ENCODE data around the gene LHPP. TPM values are rescaled to one million over a fixed set of nuclear protein-coding genes. Genes with fewer than 3 reads are reported as not detected.
A peak's percentile ranks its signal among the peaks of the same experiment; 100 is the strongest.

LHPP gene
- total RNA-seq, 1 donor from 2014 or later = 15.3 TPM

GRCh38 chr10:124595143-124595883, 133.7 kb downstream of the LHPP start:
- Mint-ChIP-seq H3K4me1 (ENCODE audit: low read depth) (no peaks in the 10 kb centered on the region), H3K9me3 (ENCODE audit: low read depth) (peaks cover 6% of the 10 kb centered on the region), H3K27ac (ENCODE audit: unreplicated experiment) (no peak overlapping the region), H3K4me3 (ENCODE audit: unreplicated experiment) (no peak overlapping the region), H3K36me3 (ENCODE audit: low read depth) (peaks cover 1% of the 10 kb centered on the region), H3K27me3 (ENCODE audit: low read depth) (no peaks in the 10 kb centered on the region)
- TF ChIP-seq CTCF (IDR thresholded peaks at IDR 0.05) = no peak
- DNase-seq (ENCODE audit: low spot score) = peak; percentile 63

DNA sequence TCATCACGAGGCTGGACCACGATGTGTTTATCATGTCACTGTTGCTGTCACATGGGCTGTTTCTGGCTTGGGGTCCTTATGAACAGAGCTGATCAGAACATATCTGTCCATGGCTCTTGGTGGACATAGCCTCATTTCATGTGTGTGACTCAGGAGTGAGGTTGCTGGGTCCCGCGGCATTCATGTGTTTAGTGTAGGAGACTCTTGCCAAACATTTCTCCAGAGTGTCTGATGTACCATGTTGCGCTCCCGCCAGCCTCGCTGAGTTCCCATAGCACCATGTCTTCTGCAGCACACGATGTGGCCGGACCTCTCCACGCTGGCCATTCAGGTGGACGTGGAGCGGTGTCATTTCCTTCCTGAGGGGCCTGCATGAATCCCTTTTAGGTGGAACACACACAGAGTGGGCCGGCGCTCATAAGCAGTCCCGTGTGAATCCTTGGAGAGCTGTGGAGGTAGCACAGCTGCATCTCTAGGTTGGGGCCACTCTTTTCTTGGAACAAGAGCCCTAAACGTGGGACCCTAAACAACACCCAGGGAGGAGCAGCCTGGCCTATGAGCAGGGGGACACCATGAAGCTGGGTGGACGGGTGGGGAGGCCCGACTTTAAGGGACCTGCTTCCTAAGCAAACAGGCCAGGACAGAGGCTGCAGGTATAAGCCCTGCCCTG, 134.6 kb downstream of the LHPP start:
- DNase-seq (ENCODE audit: low spot score) = peak; percentile 64
- H3K27me3 Mint-ChIP-seq (ENCODE audit: low read depth) = no peaks in the 10 kb centered on the region
- no peak for TF ChIP-seq CTCF (IDR thresholded peaks at IDR 0.05)
- no peaks in the 10 kb centered on the region for H3K4me1 Mint-ChIP-seq (ENCODE audit: low read depth)
- H3K36me3 Mint-ChIP-seq (ENCODE audit: low read depth) = no peaks in the 10 kb centered on the region
- no peak overlapping the region for H3K4me3 Mint-ChIP-seq (ENCODE audit: unreplicated experiment)
- peaks cover 6% of the 10 kb centered on the region for H3K9me3 Mint-ChIP-seq (ENCODE audit: low read depth)
- H3K27ac Mint-ChIP-seq (ENCODE audit: unreplicated experiment) = no peak overlapping the region

- H3K27me3 Mint-ChIP-seq (ENCODE audit: low read depth) = no peaks in the 10 kb centered on the region
- H3K4me1 Mint-ChIP-seq (ENCODE audit: low read depth) = no peaks in the 10 kb centered on the region
These were observed 135.6 kb downstream of the LHPP start for GRCh38 chr10:124596962-124597845.

DNA sequence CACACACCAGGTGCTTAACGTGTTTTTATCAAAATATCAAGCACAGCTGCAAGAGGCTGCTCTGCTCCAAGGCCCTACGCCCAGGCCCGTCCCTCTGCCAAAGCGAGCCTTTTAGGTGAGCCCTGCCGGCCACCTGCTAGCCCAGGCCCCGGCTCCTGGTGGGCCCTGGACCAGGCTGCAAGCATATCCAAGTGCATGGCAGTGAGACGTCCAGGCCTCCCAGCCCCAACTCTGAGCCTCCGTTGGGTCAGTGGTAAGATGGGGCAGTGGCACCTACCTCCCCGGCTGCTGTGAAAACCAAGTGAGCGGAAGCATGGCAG, 136.2 kb downstream of the LHPP start:
- no peak overlapping the region for H3K27ac Mint-ChIP-seq (ENCODE audit: unreplicated experiment)
- no peaks in the 10 kb centered on the region for H3K4me1 Mint-ChIP-seq (ENCODE audit: low read depth)
- DNase-seq (ENCODE audit: low spot score) = peak; percentile 69
- H3K27me3 Mint-ChIP-seq (ENCODE audit: low read depth) = no peaks in the 10 kb centered on the region
- H3K9me3 Mint-ChIP-seq (ENCODE audit: low read depth) = no peaks in the 10 kb centered on the region
- H3K36me3 Mint-ChIP-seq (ENCODE audit: low read depth) = no peaks in the 10 kb centered on the region
- TF ChIP-seq CTCF (IDR thresholded peaks at IDR 0.05) = no peak
- no peak overlapping the region for H3K4me3 Mint-ChIP-seq (ENCODE audit: unreplicated experiment)

More at GRCh38 chr10:124596962-124597845, 135.6 kb downstream of the LHPP start:
- TF ChIP-seq CTCF (IDR thresholded peaks at IDR 0.05) = no peak
- Mint-ChIP-seq H3K27ac (ENCODE audit: unreplicated experiment) (no peak overlapping the region), H3K9me3 (ENCODE audit: low read depth) (no peaks in the 10 kb centered on the region), H3K4me3 (ENCODE audit: unreplicated experiment) (no peak overlapping the region), H3K36me3 (ENCODE audit: low read depth) (no peaks in the 10 kb centered on the region)
- peak; percentile 59 for DNase-seq (ENCODE audit: low spot score)

GRCh38 chr10:124598196-124598595, 136.6 kb downstream of the LHPP start:
- no peak overlapping the region for H3K4me3 Mint-ChIP-seq (ENCODE audit: unreplicated experiment)
- peak; percentile 87 for DNase-seq (ENCODE audit: low spot score)
- H3K4me1 Mint-ChIP-seq (ENCODE audit: low read depth) = no peaks in the 10 kb centered on the region
- no peak overlapping the region for H3K27ac Mint-ChIP-seq (ENCODE audit: unreplicated experiment)
- TF ChIP-seq CTCF (IDR thresholded peaks at IDR 0.05) = no peak
- no peaks in the 10 kb centered on the region for H3K27me3 Mint-ChIP-seq (ENCODE audit: low read depth)
- no peaks in the 10 kb centered on the region for H3K9me3 Mint-ChIP-seq (ENCODE audit: low read depth)
- H3K36me3 Mint-ChIP-seq (ENCODE audit: low read depth) = no peaks in the 10 kb centered on the region
